ENCODE data around the gene PLXDC2. TPM values are rescaled to one million over a fixed set of nuclear protein-coding genes. Genes with fewer than 3 reads are reported as not detected.

The PLXDC2 gene
- polyA plus RNA-seq, 1 experiment: 0.47 TPM

DNA sequence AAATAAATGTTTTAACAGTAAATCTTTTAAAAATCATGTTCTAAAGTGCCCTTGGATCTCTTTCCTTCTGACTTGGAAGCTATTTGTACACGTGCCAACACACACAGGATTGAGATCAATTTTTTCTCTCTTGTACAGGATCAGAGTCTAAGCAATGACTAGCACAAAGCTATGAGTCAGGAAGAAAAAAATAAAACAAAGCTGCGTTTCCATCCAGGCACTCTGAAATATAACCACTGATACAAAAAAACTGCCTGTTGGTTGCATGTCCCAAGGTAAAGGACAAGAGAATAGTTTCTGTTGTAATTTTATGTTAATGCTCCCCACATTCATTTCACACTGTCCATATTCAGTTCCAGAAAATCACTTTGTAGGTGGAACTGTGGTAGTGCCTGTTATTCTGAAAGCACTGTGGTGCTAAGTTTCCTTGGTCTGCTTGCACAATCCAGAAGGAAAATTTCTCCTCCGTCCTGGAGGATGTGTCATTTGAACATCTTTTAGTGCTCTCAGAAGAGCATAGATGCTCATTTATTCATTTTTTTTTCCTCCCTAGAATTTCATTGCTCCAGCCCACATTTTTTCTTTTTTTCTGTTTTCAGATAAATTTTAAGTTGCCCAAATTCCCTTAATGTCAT, 113.4 kb downstream of the PLXDC2 start:
- Histone ChIP-seq H3K36me3 (ENCODE audit: control insufficient read depth, insufficient read depth, low read length) (no peaks in the 10 kb centered on the region), H3K27me3 (ENCODE audit: control insufficient read depth, insufficient read depth, low read length) (no peaks in the 10 kb centered on the region), H3K4me3 (ENCODE audit: low read depth, low read length) (no peak overlapping the region)
- no peak for DNase-seq (ENCODE audit: low read depth)
- POLR2A ChIA-PET: no interaction called here
- CTCF ChIA-PET: interaction anchor here (0.5 kb wide), 1 partner anchor 436 kb away, joined by 3 read pairs; no protein-coding TSS in a partner anchor
- no peak for TF ChIP-seq CTCF (IDR thresholded peaks at IDR 0.05; ENCODE audit: insufficient read depth, low read depth, low read length)

- TF ChIP-seq CTCF (IDR thresholded peaks at IDR 0.05; ENCODE audit: insufficient read depth, low read depth, low read length): no peak
- H3K27me3 ChIP-seq (ENCODE audit: control insufficient read depth, insufficient read depth, low read length): no peaks in the 10 kb centered on the region
- DNase-seq (ENCODE audit: low read depth): no peak
- no peak overlapping the region for H3K4me3 ChIP-seq (ENCODE audit: low read depth, low read length)
- ChIA-PET CTCF (no interaction called here), POLR2A (interaction anchor here (0.6 kb wide), 1 partner anchor 234 kb away, joined by 7 read pairs; no protein-coding TSS in a partner anchor)
- H3K36me3 ChIP-seq (ENCODE audit: control insufficient read depth, insufficient read depth, low read length): no peaks in the 10 kb centered on the region
Measured at GRCh38 chr10:19930936-19931893, 115.0 kb downstream of the PLXDC2 start.

- POLR2A ChIA-PET: no interaction called here
- CTCF ChIA-PET: no interaction called here
- TF ChIP-seq CTCF (IDR thresholded peaks at IDR 0.05; ENCODE audit: insufficient read depth, low read depth, low read length): no peak
Measured at GRCh38 chr10:19931894-19932590, 115.8 kb downstream of the PLXDC2 start.

DNA sequence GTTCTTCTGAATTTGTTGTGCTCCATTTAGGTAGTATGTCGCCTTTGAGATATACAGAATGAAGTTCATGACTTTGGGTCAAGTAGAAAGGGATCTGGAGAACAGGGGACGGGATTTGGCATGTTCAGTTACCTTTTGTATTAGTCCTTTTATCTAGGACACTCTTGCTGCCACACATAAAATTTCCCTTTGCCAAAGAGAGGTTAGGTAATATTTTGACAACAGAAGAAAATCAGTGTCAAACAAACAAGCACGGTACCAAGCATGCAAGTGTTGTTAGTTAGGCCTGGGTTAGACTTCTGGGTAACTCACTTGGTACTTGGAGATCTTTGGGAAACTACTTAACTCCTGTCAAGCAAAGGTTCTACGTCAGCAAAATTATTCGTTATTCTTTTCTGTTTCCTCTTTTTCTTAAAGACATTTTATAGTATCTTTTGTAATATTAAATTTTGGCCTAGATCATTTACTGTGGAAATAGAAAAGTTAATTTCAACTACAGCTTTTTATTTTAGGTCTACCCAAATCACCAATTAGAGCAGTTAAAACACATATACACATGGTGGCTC, 116.7 kb downstream of the PLXDC2 start:
- TF ChIP-seq CTCF (IDR thresholded peaks at IDR 0.05; ENCODE audit: insufficient read depth, low read depth, low read length): no peak
- ChIA-PET POLR2A (no interaction called here), CTCF (no interaction called here)
- H3K4me3 ChIP-seq (ENCODE audit: low read depth, low read length): no peak overlapping the region
- DNase-seq (ENCODE audit: low read depth): no peak
- no peaks in the 10 kb centered on the region for H3K27me3 ChIP-seq (ENCODE audit: control insufficient read depth, insufficient read depth, low read length)
- H3K36me3 ChIP-seq (ENCODE audit: control insufficient read depth, insufficient read depth, low read length): no peaks in the 10 kb centered on the region

More at GRCh38 chr10:19931894-19932590, 115.8 kb downstream of the PLXDC2 start:
- no peaks in the 10 kb centered on the region for H3K27me3 ChIP-seq (ENCODE audit: control insufficient read depth, insufficient read depth, low read length)
- no peak overlapping the region for H3K4me3 ChIP-seq (ENCODE audit: low read depth, low read length)
- DNase-seq (ENCODE audit: low read depth): no peak
- H3K36me3 ChIP-seq (ENCODE audit: control insufficient read depth, insufficient read depth, low read length): no peaks in the 10 kb centered on the region

Measured in BJ (cell line).